SU-DHL-6 (cell line): Measurements from ENCODE around the gene MUC5B.

Experiments
- CTCF ChIP-seq: fragments of 200-600 bp; sonication (generic); IDR thresholded peaks from one replicate; pipeline ENCODE4 v1.5.1; 2017; ENCODE audit warnings: antibody characterized with exemption, mild to moderate bottlenecking, low read length, moderate library complexity; ENCODE audit not compliant: insufficient read depth, poor library complexity, severe bottlenecking
- EZH2phosphoT487 ChIP-seq: fragments of 200-600 bp; sonication (generic), shearing (Covaris generic); conservative IDR thresholded peaks from 2 replicates; pipeline ENCODE4 v1.6.1; 2018; ENCODE audit warnings: mild to moderate bottlenecking, antibody characterized with exemption, low read length, moderate library complexity, mixed read lengths

GRCh38 chr11:1218788-1219445 is 3.9 kb upstream of the MUC5B start:
- no peak for TF ChIP-seq CTCF
- TF ChIP-seq EZH2phosphoT487, result no peak
